Epidermal melanocyte (primary cell): ENCODE data around the gene CCM2L.

Experiments
- DNase-seq: peaks from one replicate; pipeline ENCODE4 v3.0.0; 2011; ENCODE audit warnings: low spot score; ENCODE audit not compliant: insufficient read length

CCM2L gene

DNA sequence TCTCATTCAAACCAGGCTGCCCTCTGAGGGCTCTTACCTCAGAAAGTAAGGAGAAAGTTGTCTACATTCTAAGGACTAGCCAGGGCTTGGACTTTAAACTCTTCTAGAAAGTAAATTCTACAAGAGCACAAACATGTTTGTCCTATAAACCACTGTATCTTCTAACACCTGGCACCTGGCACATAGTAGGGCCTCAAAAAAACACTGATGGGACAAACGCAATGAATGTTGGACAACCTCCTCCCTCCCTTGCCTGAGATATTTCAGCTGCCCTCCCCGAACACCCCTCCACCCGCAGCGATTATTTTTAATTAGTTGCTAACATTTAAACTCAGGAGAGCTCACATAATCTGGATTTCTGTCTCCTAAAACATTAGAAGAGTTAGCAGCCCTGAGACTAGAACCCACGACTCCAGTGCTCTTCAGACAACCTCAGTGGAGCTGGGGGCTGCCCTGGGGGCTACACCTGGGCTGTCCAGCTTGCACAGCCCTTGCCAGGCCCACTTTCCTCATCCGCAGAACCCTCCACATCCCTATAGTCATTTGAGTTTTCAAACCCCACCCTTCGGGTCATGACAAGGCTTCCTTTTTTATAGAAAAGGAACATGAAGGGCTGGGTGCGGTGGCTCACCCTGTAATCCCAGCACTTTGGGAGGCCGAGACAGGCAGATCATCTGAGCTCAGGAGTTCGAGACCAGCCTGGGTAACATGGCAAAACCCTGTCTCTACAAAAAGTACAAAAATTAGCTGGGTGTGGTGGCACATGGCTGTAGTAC, 46.7 kb downstream of the CCM2L start:
- DNase-seq: no peak

DNA sequence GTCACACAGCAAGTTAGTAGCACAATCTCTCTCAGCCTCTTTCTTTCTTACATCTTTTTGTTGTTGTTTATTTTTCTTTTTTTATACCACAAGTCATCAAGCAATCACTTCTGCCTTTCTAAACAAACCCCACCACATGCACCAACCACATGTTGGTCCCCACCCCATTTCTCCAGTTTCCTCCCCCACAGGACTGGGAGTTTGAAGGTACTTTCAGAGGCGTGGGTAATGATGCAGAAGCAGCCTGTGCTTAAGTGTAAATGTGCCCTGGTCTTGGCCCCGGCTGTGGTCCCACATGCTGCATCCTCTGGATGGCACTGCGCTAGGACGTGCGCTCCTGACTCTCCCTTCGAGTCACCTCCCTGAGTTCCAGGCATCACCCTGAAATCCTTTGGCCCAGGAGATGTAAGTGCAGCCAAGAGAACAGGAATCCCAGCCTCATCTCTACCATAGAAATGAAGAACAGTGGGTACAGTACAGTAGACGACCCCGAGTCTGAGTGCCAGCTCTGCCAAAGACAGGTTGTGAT, 47.5 kb downstream of the CCM2L start:
- no peak for DNase-seq

DNA sequence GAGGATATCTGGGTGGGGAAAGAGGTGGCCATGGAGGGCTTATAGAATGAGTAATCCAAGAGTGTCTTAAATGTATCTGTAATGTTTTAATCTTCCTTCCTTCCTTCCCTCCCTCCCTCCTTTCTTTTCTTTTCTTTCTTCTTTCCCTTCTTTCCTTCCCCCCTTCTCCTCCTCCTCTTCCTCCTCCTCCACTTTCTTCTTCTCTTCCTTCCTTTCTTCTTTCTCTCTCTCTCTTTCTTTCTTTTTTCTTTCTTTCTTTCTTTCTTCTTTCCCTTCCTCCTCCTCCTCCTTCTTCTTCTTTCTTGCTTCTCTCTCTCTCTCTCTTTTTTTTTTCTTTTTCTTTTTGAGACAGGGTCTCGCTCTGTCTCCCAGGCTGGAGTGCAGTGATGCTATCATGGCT, 49.0 kb downstream of the CCM2L start:
- DNase-seq: no peak

DNA sequence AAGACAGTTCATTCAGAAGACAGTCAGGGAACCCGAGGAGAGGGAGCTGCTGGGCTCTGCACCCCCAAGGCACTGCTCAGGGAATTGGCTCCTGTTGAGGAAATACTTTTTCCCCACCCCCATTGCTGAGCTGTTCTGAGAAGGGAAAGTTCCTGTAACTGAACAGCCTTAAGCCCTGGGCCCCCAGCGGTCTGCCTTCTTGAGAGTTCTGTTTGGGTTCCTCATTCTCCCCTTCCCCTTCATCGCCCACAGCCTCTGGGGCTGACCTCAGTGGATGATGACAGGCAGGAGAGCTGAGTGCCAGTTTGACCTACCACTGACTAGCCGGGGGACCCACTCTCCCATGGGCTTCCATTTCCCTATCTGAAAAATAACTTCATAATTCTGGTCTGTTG, 52.5 kb downstream of the CCM2L start:
- no peak for DNase-seq

DNA sequence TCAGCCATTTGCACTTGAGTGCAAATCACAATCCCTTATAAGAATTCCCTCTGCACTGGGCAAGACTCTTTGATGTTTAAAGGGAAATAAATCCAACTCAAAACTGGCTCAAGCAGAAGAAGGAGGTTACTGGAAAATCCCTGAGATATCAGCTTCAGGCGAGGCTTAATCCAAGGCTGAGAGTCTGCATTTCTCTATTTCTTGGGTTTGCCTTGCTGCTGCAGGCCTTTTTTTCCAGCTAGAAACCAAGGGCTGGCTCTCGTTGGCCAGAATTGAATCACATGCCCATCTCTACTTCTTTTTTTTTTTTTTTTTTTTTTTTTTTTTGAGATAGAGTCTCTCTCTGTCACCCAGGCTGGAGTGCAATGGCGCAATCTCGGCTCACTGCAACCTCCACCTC, 53.5 kb downstream of the CCM2L start:
- DNase-seq: no peak

DNA sequence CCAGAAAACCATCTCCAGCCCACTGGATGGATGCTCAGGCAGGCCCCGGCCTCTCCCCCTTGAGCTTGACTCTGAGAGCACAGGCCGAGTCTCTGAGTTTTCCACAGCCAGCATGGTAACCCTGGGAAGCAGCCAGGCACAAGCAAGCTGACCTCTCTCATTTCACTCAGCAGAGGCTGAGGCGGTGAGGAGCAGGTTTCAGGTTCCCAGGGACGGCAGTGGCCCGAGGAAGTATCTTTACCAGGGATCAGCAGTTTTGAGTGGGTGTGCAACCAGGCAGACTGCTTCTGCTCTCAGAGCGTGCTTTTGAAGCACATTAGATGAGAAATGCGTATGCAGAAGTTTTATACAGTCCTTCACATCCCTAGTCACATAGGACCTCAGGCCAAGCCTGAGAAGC, 54.4 kb downstream of the CCM2L start:
- DNase-seq: no peak

DNA sequence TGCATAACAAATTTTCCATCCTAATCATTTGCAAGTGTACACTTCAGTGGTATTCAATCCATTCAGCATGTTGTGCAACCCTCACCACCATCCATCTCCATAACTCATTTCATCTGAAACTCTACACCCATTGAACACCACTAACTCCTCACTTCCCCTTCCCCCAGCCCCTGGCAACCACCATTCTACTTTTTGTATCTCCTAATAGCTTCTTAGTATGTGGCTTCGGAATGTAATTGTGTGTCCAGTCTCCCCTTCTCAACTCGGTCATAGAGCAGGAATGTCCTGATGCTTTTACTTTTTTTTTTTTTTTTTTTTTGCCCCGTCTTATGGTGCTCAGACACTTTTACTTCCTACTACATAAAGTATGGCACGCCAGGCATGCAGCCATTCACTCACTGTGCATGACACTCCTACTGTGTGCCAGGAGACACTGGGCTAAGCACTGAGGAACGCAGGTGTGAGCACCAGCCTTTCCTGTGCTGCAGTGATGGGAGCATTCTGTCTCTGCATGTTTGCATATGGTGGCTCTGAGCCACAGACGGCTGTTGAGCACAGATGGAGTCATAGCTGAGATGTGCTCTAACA, 57.1 kb downstream of the CCM2L start:
- DNase-seq: no peak

DNA sequence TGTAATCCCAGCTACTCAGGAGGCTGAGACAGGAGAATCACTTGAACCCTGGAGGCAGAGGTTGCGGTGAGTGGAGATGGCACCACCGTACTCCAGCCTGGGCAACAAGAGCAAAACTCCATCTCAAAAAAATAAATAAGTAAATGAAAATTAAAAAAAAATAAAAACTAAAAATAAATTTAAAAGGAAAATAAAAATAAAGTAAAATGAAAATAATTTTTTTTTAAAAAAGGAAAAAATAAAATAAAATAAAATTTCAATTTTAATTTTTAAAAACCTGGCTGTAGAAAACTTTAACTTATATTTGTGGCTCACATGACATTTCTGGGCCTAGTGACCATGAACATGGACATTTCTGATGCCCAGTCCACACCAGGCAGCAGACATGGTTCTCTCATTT, 57.9 kb downstream of the CCM2L start:
- DNase-seq: no peak

DNA sequence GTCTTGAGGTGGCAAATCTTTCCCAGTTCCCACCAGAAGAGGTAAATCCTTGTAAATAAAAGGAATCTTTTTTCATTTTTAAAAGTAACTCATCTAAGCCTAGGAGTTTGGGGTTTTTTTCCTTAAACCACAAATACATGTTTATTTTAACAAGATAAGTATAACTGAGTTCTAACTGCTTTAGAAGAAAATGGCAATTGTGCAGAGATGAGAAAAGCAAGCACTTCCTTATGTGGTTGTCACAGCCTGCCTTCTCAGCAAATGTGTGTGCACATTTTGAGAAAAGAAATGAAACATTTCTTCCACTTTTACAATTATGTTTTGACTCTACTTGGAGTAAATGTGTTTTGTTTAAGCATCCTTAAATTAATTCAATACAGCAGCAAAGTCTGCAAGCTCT, 59.5 kb downstream of the CCM2L start:
- no peak for DNase-seq

DNA sequence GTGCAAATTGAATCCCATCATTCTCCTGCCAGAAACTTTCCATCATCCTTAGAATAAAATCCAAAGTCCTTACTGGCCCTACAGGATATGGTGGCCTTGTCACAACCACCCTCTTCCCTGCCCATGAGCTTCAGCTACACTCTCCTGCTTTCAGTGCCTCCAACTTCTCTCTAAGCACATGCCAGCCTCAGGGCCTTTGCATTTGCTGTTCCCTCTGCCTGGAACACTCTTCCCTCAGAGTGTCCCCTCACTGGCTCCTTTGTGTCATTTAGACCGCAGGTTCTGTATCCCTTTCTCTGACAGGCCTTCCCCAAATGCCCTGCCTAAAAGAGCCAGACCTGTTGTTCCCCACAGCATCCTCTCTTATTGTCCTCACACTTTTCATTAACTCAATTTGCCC, 60.0 kb downstream of the CCM2L start:
- DNase-seq: no peak

DNA sequence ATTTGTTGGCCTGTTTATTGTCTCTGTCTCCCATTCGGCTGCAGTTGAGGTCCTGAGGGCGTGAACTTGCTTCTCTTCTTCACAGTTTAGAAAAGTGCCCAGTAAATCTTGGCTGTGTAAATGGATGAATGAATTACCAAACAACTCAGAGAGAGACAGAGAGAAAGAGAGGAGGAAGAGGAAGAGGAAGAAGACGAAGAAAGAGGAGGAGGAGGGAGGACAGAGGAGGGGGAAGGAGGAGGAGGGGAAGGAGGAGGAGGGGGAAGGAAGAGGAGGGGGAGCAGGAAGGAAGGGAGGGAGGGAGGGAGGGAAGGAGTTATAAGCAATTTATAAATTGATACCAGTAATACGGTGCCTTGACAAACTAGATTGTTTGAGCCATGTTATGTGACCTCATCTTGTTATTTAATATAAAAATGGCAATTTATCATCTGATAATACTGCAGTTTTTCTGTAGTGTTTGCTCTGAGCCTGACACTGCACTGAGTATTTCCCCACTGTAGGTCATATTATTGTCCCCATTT, 60.5 kb downstream of the CCM2L start:
- DNase-seq: no peak

DNA sequence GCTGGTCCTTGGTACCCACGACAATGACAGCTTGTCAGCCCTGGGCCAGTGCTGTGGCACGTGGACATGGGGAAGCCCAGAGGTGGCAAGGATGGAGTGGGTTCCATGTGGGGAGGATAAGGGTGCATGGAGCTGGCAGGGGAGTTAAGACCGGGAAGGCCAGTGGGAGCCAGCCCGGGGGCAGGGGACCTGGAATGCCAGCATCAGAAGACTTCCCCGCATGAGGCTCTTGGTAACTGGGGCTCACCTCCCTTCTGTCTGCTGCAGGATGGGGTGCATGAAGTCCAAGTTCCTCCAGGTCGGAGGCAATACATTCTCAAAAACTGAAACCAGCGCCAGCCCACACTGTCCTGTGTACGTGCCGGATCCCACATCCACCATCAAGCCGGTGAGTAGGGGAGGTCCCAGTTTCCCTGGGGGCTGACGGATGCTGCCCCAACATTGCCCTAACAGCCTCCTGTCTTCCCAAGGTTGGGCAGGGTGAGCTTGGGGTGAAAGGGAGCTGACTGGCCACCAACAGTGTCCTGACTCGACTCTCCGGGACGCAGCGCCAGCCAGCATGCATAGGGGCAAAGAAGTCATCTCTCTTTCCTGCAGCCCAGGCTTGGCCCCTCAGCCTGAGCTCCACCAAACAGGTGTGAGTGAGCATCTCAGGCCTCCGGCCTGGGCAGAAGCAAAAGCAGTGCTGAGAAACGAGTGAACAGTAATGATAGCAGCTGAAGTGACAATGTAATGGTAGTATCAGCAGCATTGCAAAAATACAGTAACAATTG, 61.3 kb downstream of the CCM2L start:
- DNase-seq: no peak

DNA sequence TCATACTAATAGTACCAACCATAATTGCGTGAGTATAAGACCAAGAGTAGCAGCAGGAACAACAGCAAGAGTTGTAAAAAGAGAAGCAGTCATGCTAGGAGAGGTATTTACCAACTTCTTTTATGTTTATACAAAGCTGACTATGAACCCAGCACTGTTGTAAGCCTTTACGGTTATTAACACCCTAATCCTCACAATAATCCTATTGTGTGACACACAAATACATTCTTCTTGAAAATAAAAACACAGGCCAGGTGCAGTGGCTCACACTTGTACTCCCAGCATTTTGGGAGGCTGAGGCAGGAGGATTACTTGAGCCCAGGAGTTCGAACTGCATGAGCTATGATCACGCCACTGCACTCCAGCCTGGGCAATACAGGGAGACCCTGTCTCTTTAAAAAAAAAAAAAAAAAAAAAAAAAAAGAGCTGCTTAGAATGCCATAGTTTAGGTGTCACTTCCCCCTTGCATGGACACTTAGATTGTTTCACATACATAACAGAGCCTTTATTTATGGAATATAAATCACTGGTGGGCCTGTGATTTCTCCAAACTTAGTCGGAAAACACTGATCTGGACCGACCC, 62.0 kb downstream of the CCM2L start:
- DNase-seq: no peak

DNA sequence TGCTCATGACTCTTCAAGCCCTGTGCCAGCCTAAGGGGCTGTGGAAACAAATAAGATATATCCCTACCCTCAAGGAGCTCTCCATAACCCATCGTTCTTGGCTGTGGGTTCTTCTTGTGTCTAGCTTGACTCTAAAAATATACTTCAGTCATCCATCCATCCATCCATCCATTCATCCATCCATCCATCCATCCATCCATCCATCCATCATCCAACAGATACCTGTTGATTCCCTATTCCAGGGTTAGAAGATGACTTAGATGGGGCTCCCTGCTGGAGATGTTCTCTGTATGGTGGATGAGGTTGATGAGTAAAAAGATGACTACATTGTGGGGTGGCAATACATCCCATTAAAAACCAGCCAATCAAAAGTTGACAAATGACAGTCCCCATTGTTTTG, 65.3 kb downstream of the CCM2L start:
- no peak for DNase-seq

DNA sequence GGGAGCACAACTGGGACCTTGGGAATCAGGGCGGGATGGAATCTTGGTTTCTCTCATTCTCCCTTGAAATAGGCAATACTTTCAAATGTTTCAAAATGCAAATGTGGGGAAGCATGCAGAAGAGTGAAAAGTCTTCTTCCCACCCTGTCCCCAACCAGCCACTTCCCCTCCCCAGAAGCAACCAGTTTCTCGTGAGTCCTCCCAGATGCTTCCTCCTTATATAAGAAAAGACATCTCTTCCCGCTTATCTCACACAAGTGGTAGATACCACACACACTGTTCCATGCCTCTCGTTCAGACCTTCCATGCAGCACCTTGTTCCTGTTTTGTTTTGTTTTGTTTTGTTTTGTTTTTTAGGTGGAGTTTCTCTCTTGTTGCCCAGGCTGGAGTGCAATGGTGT, 67.0 kb downstream of the CCM2L start:
- DNase-seq: no peak

DNA sequence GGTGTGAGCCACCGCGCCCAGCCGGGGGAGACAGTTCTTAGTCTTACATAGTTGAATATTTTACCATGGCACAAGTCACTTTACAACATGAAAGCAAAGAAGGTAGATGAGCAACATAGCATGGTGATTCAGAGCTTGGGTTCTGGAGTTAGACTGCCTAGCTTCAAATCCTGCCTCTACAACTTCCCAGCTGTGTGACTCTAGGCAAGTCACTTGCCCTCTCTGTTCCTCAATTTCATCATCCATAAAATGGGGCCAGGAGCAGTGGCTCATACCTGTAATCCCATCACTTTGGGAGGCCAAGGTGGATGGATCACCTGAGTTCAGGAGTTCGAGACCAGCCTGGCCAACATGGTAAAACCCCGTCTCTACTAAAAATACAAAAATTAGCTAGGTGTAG, 68.1 kb downstream of the CCM2L start:
- DNase-seq: no peak

DNA sequence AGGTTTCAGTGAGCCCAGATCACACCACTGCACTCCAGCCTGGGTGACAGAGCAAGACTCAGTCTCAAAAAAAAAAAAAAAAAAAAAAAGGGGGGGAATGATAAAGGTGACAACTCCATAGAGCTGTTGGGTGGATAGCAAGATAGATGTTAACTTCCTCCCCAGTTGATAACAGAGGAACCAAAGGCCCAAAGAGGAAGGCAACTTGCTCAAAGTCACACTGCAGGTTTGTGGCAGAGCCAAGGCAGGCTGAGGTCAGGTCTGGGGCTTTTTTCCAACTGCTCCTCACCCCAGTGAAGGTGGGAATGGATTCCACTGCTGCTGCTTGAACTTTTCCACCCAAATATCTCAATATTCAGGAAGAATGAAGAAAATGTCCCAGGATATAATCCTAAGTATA, 68.6 kb downstream of the CCM2L start:
- DNase-seq: no peak

DNA sequence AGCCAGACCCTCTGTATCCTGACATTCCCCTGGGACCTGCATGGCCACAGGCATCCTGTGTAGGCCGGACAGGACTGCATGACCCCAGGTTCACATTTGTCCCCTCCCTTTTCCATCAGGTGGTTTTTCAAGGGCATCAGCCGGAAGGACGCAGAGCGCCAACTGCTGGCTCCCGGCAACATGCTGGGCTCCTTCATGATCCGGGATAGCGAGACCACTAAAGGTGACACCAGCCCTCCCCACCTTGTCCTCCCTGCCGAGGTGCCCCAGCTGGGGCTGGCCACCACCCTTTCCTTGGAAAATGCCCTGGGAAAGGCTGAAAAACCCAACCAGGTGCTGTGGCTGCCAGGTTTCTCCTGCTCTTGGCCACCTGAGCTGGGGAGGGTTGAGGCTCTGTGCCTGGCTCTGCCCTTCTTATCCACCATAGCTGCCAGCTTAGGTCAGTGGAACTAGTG, 69.4 kb downstream of the CCM2L start:
- DNase-seq: no peak

DNA sequence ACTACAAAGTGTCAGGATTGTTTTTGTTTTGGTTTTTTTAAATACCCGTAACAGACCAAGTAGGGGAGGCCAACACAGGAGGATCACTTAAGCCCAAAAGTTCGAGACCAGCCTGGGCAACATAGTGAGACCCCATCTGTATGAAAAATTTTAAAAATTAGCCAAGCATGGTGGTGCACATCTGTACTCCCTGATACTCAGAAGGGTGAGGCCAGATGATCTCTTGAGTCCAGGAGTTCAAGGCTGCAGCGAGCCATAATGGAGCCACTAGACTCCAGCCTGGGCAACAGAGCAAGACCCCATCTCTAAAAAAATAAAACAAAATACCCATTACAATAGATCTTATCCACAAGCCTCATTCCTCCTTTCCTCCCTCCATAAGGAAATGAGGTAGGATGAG, 70.5 kb downstream of the CCM2L start:
- no peak for DNase-seq
